HepG2 (cell line): ENCODE results near the gene MT4. TPM values are rescaled to one million over a fixed set of nuclear protein-coding genes. Genes with fewer than 3 reads are reported as not detected.

Source experiments
- ARNTL ChIP-seq: sonication (generic); formaldehyde crosslinking; IDR thresholded peaks from 2 replicates; pipeline ENCODE4 v1.4.0; 2020; ENCODE audit warnings: mild to moderate bottlenecking, missing genetic modification reagents
- ATF7 ChIP-seq, 2 experiments: fragments of 450-650 bp in 1 of 2; sonication (generic) in 1 of 2; formaldehyde crosslinking in 1 of 2; IDR thresholded peaks; 2 replicates each; pipeline versions ENCODE4 v1.4.0 to v1.6.1; 2016 to 2020; ENCODE audit warnings: antibody characterized with exemption in 1 of 2, mild to moderate bottlenecking in 1 of 2, missing genetic modification reagents in 1 of 2
- GABPA ChIP-seq, 2 experiments: IDR thresholded peaks; 2 replicates each; pipeline ENCODE4 v1.6.1; 2011 to 2016; ENCODE audit warnings: low read depth in 2 of 2, low read length in 1 of 2, missing biosample characterization in 1 of 2, missing genetic modification characterization in 1 of 2
- GATAD2A ChIP-seq: IDR thresholded peaks from 2 replicates; pipeline ENCODE4 v1.6.1; 2016
- MIER2 ChIP-seq: IDR thresholded peaks from 2 replicates; pipeline ENCODE4 v1.6.1; 2016; ENCODE audit warnings: missing biosample characterization, missing genetic modification reagents
- MIER3 ChIP-seq: IDR thresholded peaks from 2 replicates; pipeline ENCODE4 v1.6.1; 2016; ENCODE audit warnings: missing compliant biosample characterization, borderline replicate concordance
- NRL ChIP-seq: sonication (generic); formaldehyde crosslinking; IDR thresholded peaks from 2 replicates; pipeline ENCODE4 v1.5.0; 2020; ENCODE audit warnings: missing genetic modification reagents, mild to moderate bottlenecking, moderate library complexity, borderline replicate concordance
- TGIF2 ChIP-seq: IDR thresholded peaks from 2 replicates; pipeline ENCODE4 v1.6.1; 2016; ENCODE audit warnings: control low read depth, missing compliant biosample characterization
- ZBTB20 ChIP-seq: sonication (generic); formaldehyde crosslinking; IDR thresholded peaks from 2 replicates; pipeline ENCODE4 v1.8.1; 2023; ENCODE audit warnings: missing genetic modification reagents, low read depth, mild to moderate bottlenecking, borderline replicate concordance
- ZBTB7A ChIP-seq: sonication (generic); formaldehyde crosslinking; IDR thresholded peaks from 2 replicates; pipeline ENCODE4 v1.8.0; 2022; ENCODE audit warnings: mild to moderate bottlenecking, missing genetic modification reagents
- ZKSCAN8 ChIP-seq: IDR thresholded peaks from 2 replicates; pipeline ENCODE4 v1.6.1; 2016; ENCODE audit warnings: borderline replicate concordance, missing genetic modification reagents, missing compliant biosample characterization
- ZNF670 ChIP-seq: sonication (generic); formaldehyde crosslinking; IDR thresholded peaks from 2 replicates; pipeline ENCODE4 v1.8.0; 2022; ENCODE audit warnings: mild to moderate bottlenecking, missing genetic modification reagents, borderline replicate concordance
- polyA plus RNA-seq, 8 experiments: library from polyadenylated mRNA; depleted of rRNA in 3 of 8; stranded (reverse) in 7 of 8; unstranded in 1 of 8; fragments of >200 nt; fragmentation: Illumina TruSeq in 4 of 8; extraction: Trizol in 4 of 8; gene quantifications; 2 replicates each; pipeline versions ENCODE4 v1.2.1 to v1.2.3, GENCODE V29; 2011 to 2016; ENCODE audit warnings: low read depth in 4 of 8, missing spikeins in 1 of 8, mixed read lengths in 1 of 8; ENCODE audit not compliant: insufficient read depth in 1 of 8
- total RNA-seq, 5 experiments: library from RNA; depleted of rRNA; stranded (reverse); fragments of >200 nt; fragmentation: Illumina TruSeq; extraction: Trizol; gene quantifications; 2 replicates each; pipeline ENCODE4 v1.2.3, GENCODE V29; 2016; ENCODE audit warnings: low read depth in 1 of 5
- TF ChIP-seq, protein P1 (sequence below): sonication (generic); formaldehyde crosslinking; IDR thresholded peaks from 2 replicates; pipeline ENCODE4 v1.4.0; 2020; ENCODE audit warnings: missing genetic modification reagents
- TF ChIP-seq, protein P2 (sequence below): sonication (generic); formaldehyde crosslinking; IDR thresholded peaks from 2 replicates; pipeline ENCODE4 v1.8.1; 2023; ENCODE audit warnings: mild to moderate bottlenecking, inconsistent platforms, moderate library complexity, missing genetic modification reagents, borderline replicate concordance
- TF ChIP-seq, protein P3 (sequence below): sonication (generic); formaldehyde crosslinking; IDR thresholded peaks from 2 replicates; pipeline ENCODE4 v1.5.1; 2020; ENCODE audit warnings: mild to moderate bottlenecking, missing genetic modification reagents, moderate library complexity
- TF ChIP-seq, protein P4 (sequence below): IDR thresholded peaks from 2 replicates; pipeline ENCODE4 v1.6.1; 2016; ENCODE audit warnings: low read depth, borderline replicate concordance
- TF ChIP-seq, protein P5 (sequence below): sonication (generic); formaldehyde crosslinking; IDR thresholded peaks from 2 replicates; pipeline ENCODE4 v1.4.0; 2020; ENCODE audit warnings: missing genetic modification reagents
- TF ChIP-seq, protein P6 (sequence below): sonication (generic); formaldehyde crosslinking; IDR thresholded peaks from 2 replicates; pipeline ENCODE4 v1.4.0; 2020; ENCODE audit warnings: missing genetic modification reagents; ENCODE audit errors: not compliant biosample characterization

MT4 gene
- total and polyA plus RNA-seq, 2 of the 13 experiments (the other 11 are each of a cell fraction or from before 2014, with no cell fraction given) = not detected

DNA sequence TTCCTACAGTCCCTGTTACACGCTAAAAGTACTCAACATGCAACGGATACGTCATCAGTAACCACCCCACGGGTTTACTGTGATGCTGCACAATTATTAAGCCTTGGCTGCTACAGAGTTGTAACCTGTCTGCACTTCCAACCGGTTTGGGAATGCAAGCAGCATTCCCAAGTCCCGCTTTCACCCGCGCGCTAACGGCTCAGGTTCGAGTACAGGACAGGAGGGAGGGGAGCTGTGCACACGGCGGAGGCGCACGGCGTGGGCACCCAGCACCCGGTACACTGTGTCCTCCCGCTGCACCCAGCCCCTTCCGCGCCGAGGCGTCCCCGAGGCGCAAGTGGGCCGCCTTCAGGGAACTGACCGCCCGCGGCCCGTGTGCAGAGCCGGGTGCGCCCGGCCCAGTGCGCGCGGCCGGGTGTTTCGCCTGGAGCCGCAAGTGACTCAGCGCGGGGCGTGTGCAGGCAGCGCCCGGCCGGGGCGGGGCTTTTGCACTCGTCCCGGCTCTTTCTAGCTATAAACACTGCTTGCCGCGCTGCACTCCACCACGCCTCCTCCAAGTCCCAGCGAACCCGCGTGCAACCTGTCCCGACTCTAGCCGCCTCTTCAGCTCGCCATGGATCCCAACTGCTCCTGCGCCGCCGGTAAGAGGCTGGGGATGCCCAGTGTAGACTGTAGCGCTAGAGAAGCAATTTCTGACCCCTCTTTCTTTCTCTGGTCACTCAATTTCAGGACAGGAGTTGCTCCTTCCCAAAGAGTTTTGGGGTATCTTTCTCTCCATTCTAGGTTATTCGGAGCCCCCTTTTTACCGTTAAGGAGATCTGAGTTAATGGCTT, 43.4 kb downstream of the MT4 start, which contains the start of gene MT2A (continued):
- peak; percentile 36; the same call in 1 of the 2 replicates for TF ChIP-seq ATF7 (IDR thresholded peaks at IDR 0.05)
- TF ChIP-seq ATF7 (CRISPR knock-in tag; IDR thresholded peaks at IDR 0.05) = no peak
- TF ChIP-seq, protein P1, sequence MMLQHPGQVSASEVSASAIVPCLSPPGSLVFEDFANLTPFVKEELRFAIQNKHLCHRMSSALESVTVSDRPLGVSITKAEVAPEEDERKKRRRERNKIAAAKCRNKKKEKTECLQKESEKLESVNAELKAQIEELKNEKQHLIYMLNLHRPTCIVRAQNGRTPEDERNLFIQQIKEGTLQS (CRISPR knock-in tag) = peak; percentile 93
- TF ChIP-seq, protein P2, sequence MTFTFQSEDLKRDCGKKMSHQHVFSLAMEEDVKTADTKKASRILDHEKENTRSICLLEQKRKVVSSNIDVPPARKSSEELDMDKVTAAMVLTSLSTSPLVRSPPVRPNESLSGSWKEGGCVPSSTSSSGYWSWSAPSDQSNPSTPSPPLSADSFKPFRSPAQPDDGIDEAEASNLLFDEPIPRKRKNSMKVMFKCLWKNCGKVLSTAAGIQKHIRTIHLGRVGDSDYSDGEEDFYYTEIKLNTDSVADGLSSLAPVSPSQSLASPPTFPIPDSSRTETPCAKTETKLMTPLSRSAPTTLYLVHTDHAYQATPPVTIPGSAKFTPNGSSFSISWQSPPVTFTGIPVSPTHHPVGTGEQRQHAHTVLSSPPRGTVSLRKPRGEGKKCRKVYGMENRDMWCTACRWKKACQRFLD (CRISPR knock-in tag) = no peak
- peak; percentile 84; the same call in 1 of the 2 replicates for TF ChIP-seq ZNF670
- TF ChIP-seq ARNTL (CRISPR knock-in tag) = peak; percentile 74; the same call in 1 of the 2 replicates
- TF ChIP-seq MIER3 (CRISPR knock-in tag) = peak; percentile 17; the same call in 1 of the 2 replicates
- no peak; the same call in 1 of the 2 replicates for TF ChIP-seq ZBTB20 (CRISPR knock-in tag)
- TF ChIP-seq, protein P3, sequence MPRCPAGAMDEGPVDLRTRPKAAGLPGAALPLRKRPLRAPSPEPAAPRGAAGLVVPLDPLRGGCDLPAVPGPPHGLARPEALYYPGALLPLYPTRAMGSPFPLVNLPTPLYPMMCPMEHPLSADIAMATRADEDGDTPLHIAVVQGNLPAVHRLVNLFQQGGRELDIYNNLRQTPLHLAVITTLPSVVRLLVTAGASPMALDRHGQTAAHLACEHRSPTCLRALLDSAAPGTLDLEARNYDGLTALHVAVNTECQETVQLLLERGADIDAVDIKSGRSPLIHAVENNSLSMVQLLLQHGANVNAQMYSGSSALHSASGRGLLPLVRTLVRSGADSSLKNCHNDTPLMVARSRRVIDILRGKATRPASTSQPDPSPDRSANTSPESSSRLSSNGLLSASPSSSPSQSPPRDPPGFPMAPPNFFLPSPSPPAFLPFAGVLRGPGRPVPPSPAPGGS (CRISPR knock-in tag) = peak; percentile 90; the same call in 1 of the 2 replicates
- peak; percentile 38; the same call in 1 of the 2 replicates for TF ChIP-seq NRL
- peak; percentile 59 for TF ChIP-seq GATAD2A (CRISPR knock-in tag)
- no peak for TF ChIP-seq MIER2 (CRISPR knock-in tag)
- TF ChIP-seq ZBTB7A = peak; percentile 61
- TF ChIP-seq ZKSCAN8 (CRISPR knock-in tag) = peak; percentile 77; the same call in 1 of the 2 replicates
- no peak for TF ChIP-seq GABPA (IDR thresholded peaks at IDR 0.05; ENCODE audit: low read depth, low read length)
- TF ChIP-seq GABPA (CRISPR knock-in tag; IDR thresholded peaks at IDR 0.05; ENCODE audit: low read depth) = peak; percentile 32
- TF ChIP-seq, protein P4, sequence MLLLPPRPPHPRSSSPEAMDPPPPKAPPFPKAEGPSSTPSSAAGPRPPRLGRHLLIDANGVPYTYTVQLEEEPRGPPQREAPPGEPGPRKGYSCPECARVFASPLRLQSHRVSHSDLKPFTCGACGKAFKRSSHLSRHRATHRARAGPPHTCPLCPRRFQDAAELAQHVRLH (CRISPR knock-in tag) = peak; percentile 53; the same call in 1 of the 2 replicates
- TF ChIP-seq TGIF2 (CRISPR knock-in tag) = 0 out of 2 replicates have a peak, but pooled peaks have one; percentile 20
- TF ChIP-seq, protein P5, sequence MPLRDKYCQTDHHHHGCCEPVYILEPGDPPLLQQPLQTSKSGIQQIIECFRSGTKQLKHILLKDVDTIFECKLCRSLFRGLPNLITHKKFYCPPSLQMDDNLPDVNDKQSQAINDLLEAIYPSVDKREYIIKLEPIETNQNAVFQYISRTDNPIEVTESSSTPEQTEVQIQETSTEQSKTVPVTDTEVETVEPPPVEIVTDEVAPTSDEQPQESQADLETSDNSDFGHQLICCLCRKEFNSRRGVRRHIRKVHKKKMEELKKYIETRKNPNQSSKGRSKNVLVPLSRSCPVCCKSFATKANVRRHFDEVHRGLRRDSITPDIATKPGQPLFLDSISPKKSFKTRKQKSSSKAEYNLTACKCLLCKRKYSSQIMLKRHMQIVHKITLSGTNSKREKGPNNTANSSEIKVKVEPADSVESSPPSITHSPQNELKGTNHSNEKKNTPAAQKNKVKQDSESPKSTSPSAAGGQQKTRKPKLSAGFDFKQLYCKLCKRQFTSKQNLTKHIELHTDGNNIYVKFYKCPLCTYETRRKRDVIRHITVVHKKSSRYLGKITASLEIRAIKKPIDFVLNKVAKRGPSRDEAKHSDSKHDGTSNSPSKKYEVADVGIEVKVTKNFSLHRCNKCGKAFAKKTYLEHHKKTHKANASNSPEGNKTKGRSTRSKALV (CRISPR knock-in tag) = peak; percentile 97
- TF ChIP-seq, protein P6, sequence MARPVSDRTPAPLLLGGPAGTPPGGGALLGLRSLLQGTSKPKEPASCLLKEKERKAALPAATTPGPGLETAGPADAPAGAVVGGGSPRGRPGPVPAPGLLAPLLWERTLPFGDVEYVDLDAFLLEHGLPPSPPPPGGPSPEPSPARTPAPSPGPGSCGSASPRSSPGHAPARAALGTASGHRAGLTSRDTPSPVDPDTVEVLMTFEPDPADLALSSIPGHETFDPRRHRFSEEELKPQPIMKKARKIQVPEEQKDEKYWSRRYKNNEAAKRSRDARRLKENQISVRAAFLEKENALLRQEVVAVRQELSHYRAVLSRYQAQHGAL (CRISPR knock-in tag) = peak; percentile 70
